Colonic mucosa (tissue), 4 donors: ENCODE measurements around the gene OGDH. TPM values are rescaled to one million over a fixed set of nuclear protein-coding genes. Genes with fewer than 3 reads are reported as not detected.

ENCODE experiments used
- DNase-seq: peaks from one replicate; pipeline ENCODE4 v3.0.0-alpha.2; 2020
- H3K27ac ChIP-seq: fragments of 200-600 bp; one replicate; pipeline ENCODE4 v1.8.0; 2021
- H3K27me3 ChIP-seq: fragments of 200-600 bp; one replicate; pipeline ENCODE4 v1.8.0; 2021
- H3K36me3 ChIP-seq: fragments of 200-600 bp; one replicate; pipeline ENCODE4 v1.8.0; 2021
- H3K4me1 ChIP-seq: fragments of 200-600 bp; one replicate; pipeline ENCODE4 v1.8.0; 2021; ENCODE audit warnings: mild to moderate bottlenecking
- H3K4me3 ChIP-seq: fragments of 200-600 bp; one replicate; pipeline ENCODE4 v1.8.0; 2021
- H3K9ac ChIP-seq, 2 donors: one replicate each; pipeline ENCODE4 v1.7.0; 2013; ENCODE audit warnings: control low read depth in 2 of 2, low read depth in 2 of 2, low read length in 2 of 2
- H3K9me3 ChIP-seq: fragments of 200-600 bp; one replicate; pipeline ENCODE4 v1.8.0; 2021
- intact Hi-C: fragments of 100-400 bp; cut with DNase I; formaldehyde crosslinking; loops from one replicate; pipeline ENCODE4 v1.14.1; 2022
- total RNA-seq, 2 donors: library from RNA; stranded (reverse); fragmentation: NEBNext Ultra II Directional in 1 of 2; extraction: Animal tissue kit (Norgen Biotek cat#: 25700) in 1 of 2; gene quantifications; one replicate each; pipeline ENCODE4 v1.2.1, GENCODE V29; 2021
- TF ChIP-seq, protein P1 (sequence below): fragments of 200-600 bp; IDR thresholded peaks from one replicate; pipeline ENCODE4 v1.8.0; 2022; ENCODE audit warnings: antibody characterized with exemption, mild to moderate bottlenecking
- donor health status: healthy.
- donor health status: DM: no; HTN: no; CAD: no.
- donor health status: DM: no; HTN: no; CAD: no.

The OGDH gene
- total RNA-seq, 2 donors from 2014 or later: 142 to 164 TPM

GRCh38 chr7:44567884-44568283 is 38.5 kb upstream of the OGDH start:
- peaks cover 45% of the 10 kb centered on the region for H3K36me3 ChIP-seq
- intact Hi-C loops: loop anchor here (5.0 kb wide), 1 partner anchor 76 kb away; the partner anchor contains the start of gene NUDCD3

GRCh38 chr7:44568771-44569560 is 37.5 kb upstream of the OGDH start:
- H3K27ac ChIP-seq: no peak overlapping the region
- peaks cover 45% of the 10 kb centered on the region for H3K36me3 ChIP-seq
- no peaks in the 10 kb centered on the region for H3K27me3 ChIP-seq
- intact Hi-C loops: loop anchor here (5.0 kb wide), 1 partner anchor 77 kb away; the partner anchor contains the start of gene NUDCD3
- H3K4me1 ChIP-seq: peaks cover 5% of the 10 kb centered on the region
- H3K9ac ChIP-seq: no peak overlapping the region
- H3K9me3 ChIP-seq: no peaks in the 10 kb centered on the region
- TF ChIP-seq, protein P1, sequence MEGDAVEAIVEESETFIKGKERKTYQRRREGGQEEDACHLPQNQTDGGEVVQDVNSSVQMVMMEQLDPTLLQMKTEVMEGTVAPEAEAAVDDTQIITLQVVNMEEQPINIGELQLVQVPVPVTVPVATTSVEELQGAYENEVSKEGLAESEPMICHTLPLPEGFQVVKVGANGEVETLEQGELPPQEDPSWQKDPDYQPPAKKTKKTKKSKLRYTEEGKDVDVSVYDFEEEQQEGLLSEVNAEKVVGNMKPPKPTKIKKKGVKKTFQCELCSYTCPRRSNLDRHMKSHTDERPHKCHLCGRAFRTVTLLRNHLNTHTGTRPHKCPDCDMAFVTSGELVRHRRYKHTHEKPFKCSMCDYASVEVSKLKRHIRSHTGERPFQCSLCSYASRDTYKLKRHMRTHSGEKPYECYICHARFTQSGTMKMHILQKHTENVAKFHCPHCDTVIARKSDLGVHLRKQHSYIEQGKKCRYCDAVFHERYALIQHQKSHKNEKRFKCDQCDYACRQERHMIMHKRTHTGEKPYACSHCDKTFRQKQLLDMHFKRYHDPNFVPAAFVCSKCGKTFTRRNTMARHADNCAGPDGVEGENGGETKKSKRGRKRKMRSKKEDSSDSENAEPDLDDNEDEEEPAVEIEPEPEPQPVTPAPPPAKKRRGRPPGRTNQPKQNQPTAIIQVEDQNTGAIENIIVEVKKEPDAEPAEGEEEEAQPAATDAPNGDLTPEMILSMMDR: no peak
- H3K4me3 ChIP-seq: no peak overlapping the region
- DNase-seq: no peak

More at GRCh38 chr7:44567884-44568283, 38.5 kb upstream of the OGDH start:
- H3K4me3 ChIP-seq: no peak overlapping the region
- H3K4me1 ChIP-seq: peaks cover 3% of the 10 kb centered on the region
- no peak overlapping the region for H3K27ac ChIP-seq
- DNase-seq: no peak
- TF ChIP-seq, protein P1: no peak
- H3K9me3 ChIP-seq: no peaks in the 10 kb centered on the region
- no peak overlapping the region for H3K9ac ChIP-seq
- no peaks in the 10 kb centered on the region for H3K27me3 ChIP-seq

DNA sequence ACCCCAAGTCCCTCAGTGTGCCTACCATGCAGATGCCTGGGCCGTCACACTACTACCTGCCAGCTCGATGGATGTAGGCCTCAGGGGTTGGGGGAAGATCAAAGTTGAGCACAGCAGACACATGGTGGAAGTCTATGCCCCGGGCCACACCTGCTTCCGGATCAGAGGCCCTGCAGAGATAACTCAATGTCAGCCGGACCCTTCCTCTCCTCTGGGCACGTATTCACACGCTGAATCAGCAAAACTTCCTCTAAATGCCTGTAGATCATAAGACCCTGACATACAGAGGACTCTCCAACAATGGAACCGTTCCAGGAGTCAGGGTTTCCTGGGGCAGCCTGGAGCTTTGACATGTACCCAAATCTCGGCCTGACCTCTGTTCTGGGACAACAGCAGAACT is 36.5 kb upstream of the OGDH start:
- intact Hi-C loops: loop anchor here (5.0 kb wide), 1 partner anchor 78 kb away; the partner anchor contains the start of gene NUDCD3
- no peak for DNase-seq
- no peak overlapping the region for H3K27ac ChIP-seq
- no peak overlapping the region for H3K9ac ChIP-seq
- no peaks in the 10 kb centered on the region for H3K9me3 ChIP-seq
- H3K4me1 ChIP-seq: peaks cover 5% of the 10 kb centered on the region
- H3K36me3 ChIP-seq: peaks cover 45% of the 10 kb centered on the region
- H3K4me3 ChIP-seq: no peak overlapping the region
- TF ChIP-seq, protein P1: no peak
- H3K27me3 ChIP-seq: no peaks in the 10 kb centered on the region

- intact Hi-C loops: no loop called here
- Histone ChIP-seq H3K4me1 (peaks cover 5% of the 10 kb centered on the region), H3K9ac (peak overlapping the region in 1 of 2 donors; percentile 84), H3K4me3 (peak overlapping the region; percentile 95), H3K9me3 (no peaks in the 10 kb centered on the region), H3K27ac (no peak overlapping the region), H3K27me3 (no peaks in the 10 kb centered on the region), H3K36me3 (peaks cover 39% of the 10 kb centered on the region)
- TF ChIP-seq, protein P1: no peak
- no peak for DNase-seq
These were observed 33.7 kb upstream of the OGDH start for GRCh38 chr7:44572771-44573170.

DNA sequence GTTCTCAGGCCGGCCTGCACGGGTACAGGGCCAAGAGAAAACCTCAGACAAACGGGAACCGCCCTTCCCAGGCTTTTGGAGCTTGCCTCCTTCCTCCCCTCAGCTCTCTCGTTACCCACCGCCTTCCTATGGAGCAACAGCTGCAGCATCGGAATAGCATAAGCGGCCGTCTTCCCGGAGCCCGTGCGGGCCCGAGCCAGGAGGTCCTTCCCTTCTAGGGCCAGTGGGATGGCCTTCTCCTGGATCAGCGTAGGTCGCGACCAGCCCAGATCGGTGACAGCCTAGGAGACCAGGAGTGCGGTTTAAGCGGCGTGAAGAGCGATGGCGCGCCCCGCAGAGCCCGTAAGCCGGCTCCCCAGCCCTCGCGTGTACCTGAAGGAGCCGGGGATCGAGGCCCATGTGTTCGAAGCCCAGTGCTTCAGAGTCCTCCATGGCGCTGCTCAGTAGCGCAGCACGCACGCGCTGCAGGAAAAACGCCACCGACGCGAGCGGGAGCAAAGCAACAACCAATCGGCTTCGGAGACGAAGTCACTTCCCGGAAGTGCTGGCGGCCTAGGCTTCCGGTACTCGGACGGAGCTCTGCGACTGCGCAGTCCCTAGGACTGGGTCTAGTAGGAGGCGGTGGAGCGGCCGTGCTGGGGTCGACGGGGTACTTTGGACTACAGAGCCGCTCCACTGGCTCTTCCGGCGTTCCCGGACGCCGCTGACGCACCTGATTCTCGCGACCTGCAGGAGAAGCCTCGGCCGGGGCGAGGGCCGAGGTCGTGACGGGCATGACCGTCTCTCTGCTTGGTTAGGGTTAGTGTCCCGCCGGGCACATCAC is 32.8 kb upstream of the OGDH start, which contains the start of gene DDX56:
Gene DDX56, minus strand, starts transcription at position 445 of the 823 bp plus-strand sequence. Its CDS starts 13 bp downstream, at position 432.
- intact Hi-C loops: no loop called here
- H3K36me3 ChIP-seq: peaks cover 33% of the 10 kb centered on the region
- H3K4me1 ChIP-seq: peaks cover 5% of the 10 kb centered on the region
- TF ChIP-seq, protein P1: no peak
- no peaks in the 10 kb centered on the region for H3K9me3 ChIP-seq
- DNase-seq: peak; percentile 96
- peak within 1 kb of the TSS; percentile 84 to 87 for H3K9ac ChIP-seq
- peak within 1 kb of the TSS; percentile 95 for H3K4me3 ChIP-seq
- no peaks in the 10 kb centered on the region for H3K27me3 ChIP-seq
- peak within 1 kb of the TSS; percentile 84 for H3K27ac ChIP-seq
